CD14-positive monocyte (primary cell): ENCODE data around the gene RAB22A. TPM values are rescaled to one million over a fixed set of nuclear protein-coding genes. Genes with fewer than 3 reads are reported as not detected.
A peak's percentile ranks its signal among the peaks of the same experiment; 100 is the strongest.

ENCODE experiments used
- DNase-seq, 3 donors: peaks; one replicate each; pipeline ENCODE4 v3.0.0-alpha.2; 2011 to 2022
- H2AFZ ChIP-seq: 2 replicates; pipeline ENCODE4 v1.6.0; 2012; ENCODE audit warnings: mild to moderate bottlenecking, low read depth, low read length, inconsistent platforms; ENCODE audit not compliant: insufficient read depth, poor library complexity, severe bottlenecking
- H3K27ac ChIP-seq, 2 donors: 1 replicate in 1 of 2; 2 replicates in 1 of 2; pipeline ENCODE4 v1.5.1; 2012 to 2013; ENCODE audit warnings: low read length in 2 of 2, control low read depth in 1 of 2, inconsistent platforms in 1 of 2, low read depth in 1 of 2, mild to moderate bottlenecking in 1 of 2
- H3K27me3 ChIP-seq, 2 donors: one replicate each; pipeline versions ENCODE4 v1.6.0 to v1.6.1; 2011 to 2013; ENCODE audit warnings: low read length in 2 of 2; ENCODE audit not compliant: control insufficient read depth in 2 of 2, insufficient read depth in 2 of 2
- H3K36me3 ChIP-seq, 2 donors: replicated peaks in 1 of 2; 1 replicate in 1 of 2; 2 replicates in 1 of 2; pipeline versions ENCODE4 v1.5.1 to v1.6.1; 2012 to 2013; ENCODE audit warnings: low read length in 2 of 2, control low read depth in 1 of 2, inconsistent platforms in 1 of 2, mild to moderate bottlenecking in 1 of 2; ENCODE audit not compliant: insufficient read depth in 2 of 2, control insufficient read depth in 1 of 2
- H3K4me1 ChIP-seq, 2 donors: 1 replicate in 1 of 2; 2 replicates in 1 of 2; pipeline versions ENCODE4 v1.5.1 to v1.6.1; 2012 to 2013; ENCODE audit warnings: low read length in 2 of 2, control low read depth in 1 of 2, inconsistent platforms in 1 of 2, mild to moderate bottlenecking in 1 of 2, moderate library complexity in 1 of 2; ENCODE audit not compliant: insufficient read depth in 2 of 2, control insufficient read depth in 1 of 2
- H3K4me2 ChIP-seq: replicated peaks from 2 replicates; pipeline ENCODE3; 2012; ENCODE audit warnings: low read length, moderate library complexity, mild to moderate bottlenecking; ENCODE audit not compliant: poor library complexity, severe bottlenecking; ENCODE audit errors: extremely low read depth
- H3K4me3 ChIP-seq, 3 experiments: fragments of 200-600 bp in 1 of 3; sonication (generic) in 1 of 3; replicated peaks in 1 of 3; 1 replicate in 2 of 3; 2 replicates in 1 of 3; pipeline ENCODE4 v1.5.1; 2011 to 2013; ENCODE audit warnings: low read length in 3 of 3, mild to moderate bottlenecking in 3 of 3, control low read depth in 2 of 3, low read depth in 2 of 3, inconsistent platforms in 1 of 3, moderate library complexity in 1 of 3
- H3K79me2 ChIP-seq: 2 replicates; pipeline ENCODE4 v1.6.0; 2012; ENCODE audit warnings: mild to moderate bottlenecking, control low read depth, inconsistent platforms, low read length, moderate library complexity; ENCODE audit not compliant: insufficient read depth
- H3K9ac ChIP-seq: 2 replicates; pipeline ENCODE4 v1.6.0; 2017; ENCODE audit warnings: low read length, mild to moderate bottlenecking; ENCODE audit not compliant: insufficient read depth, poor library complexity, severe bottlenecking
- H3K9me3 ChIP-seq, 2 donors: replicated peaks in 1 of 2; 1 replicate in 1 of 2; 2 replicates in 1 of 2; pipeline versions ENCODE4 v1.5.1 to v1.6.1; 2012 to 2013; ENCODE audit warnings: low read length in 2 of 2, control low read depth in 1 of 2; ENCODE audit not compliant: control insufficient read depth in 1 of 2, insufficient read depth in 1 of 2
- H4K20me1 ChIP-seq: 2 replicates; pipeline ENCODE4 v1.6.0; 2012; ENCODE audit warnings: mild to moderate bottlenecking, low read length, control low read depth, moderate library complexity; ENCODE audit not compliant: insufficient read depth
- H3K27ac Mint-ChIP-seq, 7 donors: one replicate each; pipeline ENCODE4 v1.8.0; 2020; ENCODE audit warnings: mild to moderate bottlenecking in 7 of 7, mixed read lengths in 7 of 7, moderate library complexity in 6 of 7, inconsistent platforms in 2 of 7
- H3K27me3 Mint-ChIP-seq, 3 donors: one replicate each; pipeline ENCODE4 v1.8.0; 2021 to 2022; ENCODE audit warnings: low read depth in 3 of 3, mild to moderate bottlenecking in 3 of 3, mixed read lengths in 3 of 3, moderate library complexity in 3 of 3, inconsistent platforms in 1 of 3
- H3K36me3 Mint-ChIP-seq, 2 donors: one replicate each; pipeline ENCODE4 v1.8.0; 2020; ENCODE audit warnings: mixed read lengths in 2 of 2, inconsistent platforms in 1 of 2, mild to moderate bottlenecking in 1 of 2
- H3K4me1 Mint-ChIP-seq: one replicate; pipeline ENCODE4 v1.8.0; 2020; ENCODE audit warnings: mild to moderate bottlenecking, mixed read lengths
- H3K4me3 Mint-ChIP-seq, 2 donors: one replicate each; pipeline ENCODE4 v1.8.0; 2020; ENCODE audit warnings: mild to moderate bottlenecking in 2 of 2, mixed read lengths in 2 of 2, moderate library complexity in 1 of 2
- H3K9me3 Mint-ChIP-seq, 7 donors: one replicate each; pipeline ENCODE4 v1.8.0; 2020 to 2022; ENCODE audit warnings: mixed read lengths in 7 of 7, mild to moderate bottlenecking in 6 of 7, moderate library complexity in 6 of 7, inconsistent platforms in 2 of 7
- CTCF ChIP-seq: fragments of 200-600 bp; IDR thresholded peaks from one replicate; pipeline ENCODE4 v1.8.0; 2022; ENCODE audit warnings: antibody characterized with exemption, mild to moderate bottlenecking
- WGBS: methylation state at CpG from one replicate; pipeline ENCODE4 v1.1.5; 2013; ENCODE audit warnings: missing lambda C conversion rate; ENCODE audit not compliant: insufficient coverage; 5-methylcytosine and 5-hydroxymethylcytosine counted together
- intact Hi-C, 2 donors: fragments of 100-400 bp; cut with micrococcal nuclease; formaldehyde crosslinking; loops; one replicate each; pipeline versions ENCODE4 v1.15.0 to v1.15.1; 2023
- polyA plus RNA-seq, 3 donors: library from polyadenylated mRNA; depleted of rRNA in 1 of 3; unstranded in 2 of 3; stranded (reverse) in 1 of 3; fragments of 300-500 nt in 2 of 3; fragments of >200 nt in 1 of 3; fragmentation: Illumina TruSeq in 2 of 3; gene quantifications; 1 replicate in 2 of 3; 2 replicates in 1 of 3; pipeline ENCODE4 v1.2.3, GENCODE V29; 2012 to 2021

RAB22A gene
- polyA plus RNA-seq, 3 donors: 5.8 to 10.6 (median 9.8) TPM

- Histone ChIP-seq H3K4me3 (no peak overlapping the region), H3K36me3 (peaks cover 38 to 97% of the 10 kb centered on the region in 2 donors), H3K9me3 (no peaks in the 10 kb centered on the region), H3K4me2 (no peak overlapping the region), H3K27me3 (no peaks in the 10 kb centered on the region), H3K79me2 (no peaks in the 10 kb centered on the region), H3K27ac (no peak overlapping the region), H3K4me1 (peaks cover 0 to 3% of the 10 kb centered on the region in 2 donors), H2AFZ (no peak overlapping the region), H3K9ac (no peak overlapping the region), H4K20me1 (no peaks in the 10 kb centered on the region)
- peaks cover 5% of the 10 kb centered on the region for H3K4me1 Mint-ChIP-seq
- peaks cover 71 to 74% of the 10 kb centered on the region in 2 donors for H3K36me3 Mint-ChIP-seq
- no peaks in the 10 kb centered on the region for H3K9me3 Mint-ChIP-seq
- no peaks in the 10 kb centered on the region for H3K27me3 Mint-ChIP-seq
- no peak for TF ChIP-seq CTCF
- 95% methylated on average over 3 of the region's 9 CpGs for WGBS
- intact Hi-C loops: no loop called here
- no peak for DNase-seq
- peak overlapping the region in 1 of 7 donors; percentile 48 for H3K27ac Mint-ChIP-seq
- H3K4me3 Mint-ChIP-seq: no peak overlapping the region
Observed at GRCh38 chr20:58361481-58362205, 52.1 kb downstream of the RAB22A start.

GRCh38 chr20:58362206-58362516 is 52.6 kb downstream of the RAB22A start:
- Histone ChIP-seq H2AFZ (no peak overlapping the region), H3K4me2 (no peak overlapping the region), H3K27ac (no peak overlapping the region), H3K27me3 (no peaks in the 10 kb centered on the region), H3K9me3 (no peaks in the 10 kb centered on the region), H3K4me3 (no peak overlapping the region), H3K36me3 (peaks cover 38 to 96% of the 10 kb centered on the region in 2 donors), H3K4me1 (peaks cover 0 to 3% of the 10 kb centered on the region in 2 donors), H4K20me1 (no peaks in the 10 kb centered on the region), H3K9ac (no peak overlapping the region), H3K79me2 (no peaks in the 10 kb centered on the region)
- intact Hi-C loops: no loop called here
- H3K36me3 Mint-ChIP-seq: peaks cover 67 to 68% of the 10 kb centered on the region in 2 donors
- no peak for DNase-seq
- TF ChIP-seq CTCF: no peak
- WGBS: no CpG with 5 or more reads among the region's 1 CpG
- no peaks in the 10 kb centered on the region for H3K9me3 Mint-ChIP-seq
- H3K4me1 Mint-ChIP-seq: peaks cover 5% of the 10 kb centered on the region
- no peaks in the 10 kb centered on the region for H3K27me3 Mint-ChIP-seq
- no peak overlapping the region for H3K4me3 Mint-ChIP-seq
- H3K27ac Mint-ChIP-seq: no peak overlapping the region
